Neural cell (in vitro differentiated cells): ENCODE data around the gene STK32B. TPM values are rescaled to one million over a fixed set of nuclear protein-coding genes. Genes with fewer than 3 reads are reported as not detected.

Experiments used
- H2AFZ ChIP-seq: fragments of 200-600, 300-800 bp; sonication (generic), shearing (Covaris generic); 2 replicates; pipeline ENCODE4 v1.6.0; 2014; ENCODE audit warnings: low read depth, mild to moderate bottlenecking, antibody characterized with exemption, low read length, moderate library complexity
- H3F3A ChIP-seq: fragments of 200-600 bp; shearing (Covaris generic); 2 replicates; pipeline ENCODE4 v1.6.1; 2016; ENCODE audit warnings: mild to moderate bottlenecking, moderate library complexity, mixed read lengths, antibody characterized with exemption, low read length; ENCODE audit not compliant: insufficient read depth, poor library complexity, severe bottlenecking
- H3K27ac ChIP-seq: fragments of 200-600, 300-800 bp; sonication (generic), shearing (Covaris generic); 2 replicates; pipeline ENCODE4 v1.5.1; 2014; ENCODE audit warnings: mild to moderate bottlenecking, low read length, moderate library complexity
- H3K27me3 ChIP-seq: fragments of 300-800, 200-600 bp; sonication (generic), shearing (Covaris generic); 2 replicates; pipeline ENCODE4 v1.6.0; 2014; ENCODE audit warnings: mild to moderate bottlenecking, low read depth, low read length, moderate library complexity; ENCODE audit not compliant: insufficient read depth
- H3K36me3 ChIP-seq: fragments of 300-800, 200-600 bp; sonication (generic), shearing (Covaris generic); 2 replicates; pipeline ENCODE4 v1.5.1; 2014; ENCODE audit warnings: mild to moderate bottlenecking, antibody characterized with exemption, low read length, moderate library complexity; ENCODE audit not compliant: insufficient read depth
- H3K4me2 ChIP-seq: fragments of 300-800, 200-600 bp; sonication (generic), shearing (Covaris generic); 2 replicates; pipeline ENCODE4 v1.6.0; 2014; ENCODE audit warnings: mild to moderate bottlenecking, low read length
- H3K4me3 ChIP-seq: fragments of 300-800, 200-600 bp; sonication (generic), shearing (Covaris generic); 2 replicates; pipeline ENCODE4 v1.5.1; 2014; ENCODE audit warnings: mild to moderate bottlenecking, low read length, moderate library complexity
- H3K79me2 ChIP-seq: fragments of 200-600 bp; shearing (Covaris generic); replicated peaks from 2 replicates; pipeline ENCODE4 v1.6.0; 2014; ENCODE audit warnings: mild to moderate bottlenecking, low read length, moderate library complexity; ENCODE audit not compliant: insufficient read depth
- H3K9ac ChIP-seq: fragments of 300-800, 200-600 bp; sonication (generic), shearing (Covaris generic); 2 replicates; pipeline ENCODE4 v1.6.1; 2016; ENCODE audit warnings: mild to moderate bottlenecking, low read length, mixed read lengths
- H3K9me2 ChIP-seq: fragments of 200-600 bp; shearing (Covaris generic); 2 replicates; pipeline ENCODE4 v1.6.1; 2016; ENCODE audit warnings: mild to moderate bottlenecking, low read length, mixed read lengths; ENCODE audit not compliant: insufficient read depth
- H3K9me3 ChIP-seq: fragments of 200-600, 300-800 bp; sonication (generic), shearing (Covaris generic); 2 replicates; pipeline ENCODE4 v1.6.1; 2016; ENCODE audit warnings: mild to moderate bottlenecking, mixed run types, low read length, moderate library complexity, mixed read lengths
- H4K20me1 ChIP-seq: fragments of 200-600 bp; shearing (Covaris generic); 2 replicates; pipeline ENCODE4 v1.6.1; 2016; ENCODE audit warnings: mild to moderate bottlenecking, mixed run types; ENCODE audit not compliant: insufficient read depth
- CTCF ChIP-seq: fragments of 450-650 bp; IDR thresholded peaks from 2 replicates; pipeline ENCODE4 v1.5.1; 2014; ENCODE audit warnings: antibody characterized with exemption, mild to moderate bottlenecking, moderate library complexity; ENCODE audit not compliant: poor library complexity, severe bottlenecking
- EP300 ChIP-seq: fragments of 450-650 bp; conservative IDR thresholded peaks from 2 replicates; pipeline ENCODE4 v1.6.1; 2014; ENCODE audit warnings: antibody characterized with exemption, mild to moderate bottlenecking, moderate library complexity; ENCODE audit not compliant: poor library complexity, severe bottlenecking
- EZH2 ChIP-seq: fragments of 200-600, 300-800 bp; shearing (Covaris generic), sonication (generic); IDR thresholded peaks from 2 replicates; pipeline ENCODE4 v1.6.1; 2014; ENCODE audit warnings: antibody characterized with exemption, low read length, borderline replicate concordance, mild to moderate bottlenecking; ENCODE audit not compliant: insufficient read depth, poor library complexity, severe bottlenecking
- MXI1 ChIP-seq: fragments of 450-650 bp; conservative IDR thresholded peaks from 2 replicates; pipeline ENCODE4 v1.6.1; 2014; ENCODE audit warnings: antibody characterized with exemption, mild to moderate bottlenecking; ENCODE audit not compliant: poor library complexity, severe bottlenecking
- POLR2AphosphoS5 ChIP-seq: IDR thresholded peaks from 2 replicates; pipeline ENCODE4 v1.6.1; 2012
- RAD21 ChIP-seq: fragments of 450-650 bp; conservative IDR thresholded peaks from 2 replicates; pipeline ENCODE4 v1.6.1; 2014; ENCODE audit warnings: antibody characterized with exemption, mild to moderate bottlenecking, moderate library complexity
- REST ChIP-seq: IDR thresholded peaks from 2 replicates; pipeline ENCODE4 v1.6.1; 2012; ENCODE audit warnings: borderline replicate concordance
- SMC3 ChIP-seq: fragments of 450-650 bp; conservative IDR thresholded peaks from 2 replicates; pipeline ENCODE4 v1.6.1; 2014; ENCODE audit warnings: antibody characterized with exemption, mild to moderate bottlenecking, moderate library complexity; ENCODE audit not compliant: poor library complexity
- TAF1 ChIP-seq: IDR thresholded peaks from 2 replicates; pipeline ENCODE4 v1.6.1; 2012; ENCODE audit warnings: low read depth
- polyA plus RNA-seq: library from polyadenylated mRNA; depleted of rRNA; stranded (reverse); fragments of >200 nt; gene quantifications from 2 replicates; pipeline ENCODE4 v1.2.3, GENCODE V29; 2014

STK32B gene
- polyA plus RNA-seq, 1 donor from 2014 or later = 42.8 TPM

GRCh38 chr4:5528031-5528436 lies 476.8 kb downstream of the STK32B start:
- no peaks in the 10 kb centered on the region for H3F3A ChIP-seq
- no peaks in the 10 kb centered on the region for H3K27me3 ChIP-seq
- no peaks in the 10 kb centered on the region for H3K36me3 ChIP-seq
- H2AFZ ChIP-seq = no peak overlapping the region
- H3K4me3 ChIP-seq = peak overlapping the region; percentile 47
- H3K9me3 ChIP-seq = no peaks in the 10 kb centered on the region
- peak overlapping the region; percentile 64 for H3K9ac ChIP-seq
- H3K27ac ChIP-seq = peak overlapping the region; percentile 93
- no peaks in the 10 kb centered on the region for H3K9me2 ChIP-seq
- H3K79me2 ChIP-seq = no peaks in the 10 kb centered on the region
- peak overlapping the region; percentile 13 for H3K4me2 ChIP-seq
- no peaks in the 10 kb centered on the region for H4K20me1 ChIP-seq
- TF ChIP-seq EP300 = peak; percentile 84
- peak; percentile 56 for TF ChIP-seq POLR2AphosphoS5
- no peak for TF ChIP-seq MXI1
- TF ChIP-seq SMC3 = no peak
- TF ChIP-seq TAF1 = no peak
- TF ChIP-seq RAD21 = no peak
- TF ChIP-seq CTCF = no peak
- no peak for TF ChIP-seq EZH2
- TF ChIP-seq REST = no peak

- H3K79me2 ChIP-seq = no peaks in the 10 kb centered on the region
- no peak overlapping the region for H2AFZ ChIP-seq
- no peak overlapping the region for H3K4me3 ChIP-seq
- no peaks in the 10 kb centered on the region for H4K20me1 ChIP-seq
- H3K4me2 ChIP-seq = no peak overlapping the region
- no peaks in the 10 kb centered on the region for H3K27me3 ChIP-seq
- H3K9me3 ChIP-seq = no peaks in the 10 kb centered on the region
- no peak overlapping the region for H3K9ac ChIP-seq
- H3K27ac ChIP-seq = no peak overlapping the region
- H3F3A ChIP-seq = no peaks in the 10 kb centered on the region
- no peak for TF ChIP-seq SMC3
- no peak for TF ChIP-seq CTCF
- no peak for TF ChIP-seq RAD21
- H3K36me3 ChIP-seq = no peaks in the 10 kb centered on the region
- H3K9me2 ChIP-seq = no peaks in the 10 kb centered on the region
Measured at GRCh38 chr4:5532100-5532499, 480.8 kb downstream of the STK32B start.
